NCI-H510A treated with DMSO at 0.1 percent for 48 hours (cell line): ENCODE measurements around the gene DAB2IP.
A peak's percentile ranks its signal among the peaks of the same experiment; 100 is the strongest.
"Not testable (repeated sequence)": the region's sequence is repeated elsewhere in the genome, so short reads cannot be mapped to it uniquely, and the experiment has no call there.

ENCODE experiments used
- DNase-seq: peaks from one replicate; lab custom pipeline; 2025; lab: John Stamatoyannopoulos, UW

DAB2IP gene

GRCh38 chr9:121725008-121725775 lies 73.8 kb downstream of the DAB2IP start:
- no peak for DNase-seq

- DNase-seq: no peak
Measured at GRCh38 chr9:121727295-121728020, 76.0 kb downstream of the DAB2IP start.

GRCh38 chr9:121728916-121729315 lies 77.5 kb downstream of the DAB2IP start:
- no peak for DNase-seq

GRCh38 chr9:121729769-121730562 lies 78.5 kb downstream of the DAB2IP start:
- DNase-seq: no peak

- no peak for DNase-seq
Measured at GRCh38 chr9:121731090-121731489, 79.7 kb downstream of the DAB2IP start.

GRCh38 chr9:121731919-121732318 lies 80.5 kb downstream of the DAB2IP start:
- DNase-seq: no peak

- no peak for DNase-seq
Measured at GRCh38 chr9:121732389-121732788, 81.0 kb downstream of the DAB2IP start.

GRCh38 chr9:121732886-121733285 lies 81.5 kb downstream of the DAB2IP start:
- peak; percentile 5 for DNase-seq

GRCh38 chr9:121734465-121734864 lies 83.0 kb downstream of the DAB2IP start:
- no peak for DNase-seq

GRCh38 chr9:121735065-121735792 lies 83.8 kb downstream of the DAB2IP start:
- DNase-seq: no peak

- no peak for DNase-seq
Measured at GRCh38 chr9:121735793-121736770, 84.6 kb downstream of the DAB2IP start.

GRCh38 chr9:121736934-121737462 lies 85.6 kb downstream of the DAB2IP start:
- no peak for DNase-seq

- DNase-seq: no peak
Measured at GRCh38 chr9:121737481-121737931, 86.1 kb downstream of the DAB2IP start.

GRCh38 chr9:121738411-121738810 lies 87.0 kb downstream of the DAB2IP start:
- no peak for DNase-seq

GRCh38 chr9:121738968-121739367 lies 87.5 kb downstream of the DAB2IP start:
- DNase-seq: no peak

GRCh38 chr9:121739971-121740370 lies 88.5 kb downstream of the DAB2IP start:
- no peak for DNase-seq

GRCh38 chr9:121741228-121741918 lies 89.9 kb downstream of the DAB2IP start:
- DNase-seq: peak; percentile 20

GRCh38 chr9:121741919-121742283 lies 90.5 kb downstream of the DAB2IP start:
- DNase-seq: not testable (repeated sequence)

GRCh38 chr9:121742923-121743322 lies 91.5 kb downstream of the DAB2IP start:
- DNase-seq: no peak
